GM21786 (cell line): ENCODE measurements around the gene DNLZ.

ENCODE experiments used
- ATAC-seq: cut with Tn5 transposase; IDR thresholded peaks from one replicate; pipeline ENCODE4 v1.9.1; 2021; ENCODE audit not compliant: unreplicated experiment

The DNLZ gene

DNA sequence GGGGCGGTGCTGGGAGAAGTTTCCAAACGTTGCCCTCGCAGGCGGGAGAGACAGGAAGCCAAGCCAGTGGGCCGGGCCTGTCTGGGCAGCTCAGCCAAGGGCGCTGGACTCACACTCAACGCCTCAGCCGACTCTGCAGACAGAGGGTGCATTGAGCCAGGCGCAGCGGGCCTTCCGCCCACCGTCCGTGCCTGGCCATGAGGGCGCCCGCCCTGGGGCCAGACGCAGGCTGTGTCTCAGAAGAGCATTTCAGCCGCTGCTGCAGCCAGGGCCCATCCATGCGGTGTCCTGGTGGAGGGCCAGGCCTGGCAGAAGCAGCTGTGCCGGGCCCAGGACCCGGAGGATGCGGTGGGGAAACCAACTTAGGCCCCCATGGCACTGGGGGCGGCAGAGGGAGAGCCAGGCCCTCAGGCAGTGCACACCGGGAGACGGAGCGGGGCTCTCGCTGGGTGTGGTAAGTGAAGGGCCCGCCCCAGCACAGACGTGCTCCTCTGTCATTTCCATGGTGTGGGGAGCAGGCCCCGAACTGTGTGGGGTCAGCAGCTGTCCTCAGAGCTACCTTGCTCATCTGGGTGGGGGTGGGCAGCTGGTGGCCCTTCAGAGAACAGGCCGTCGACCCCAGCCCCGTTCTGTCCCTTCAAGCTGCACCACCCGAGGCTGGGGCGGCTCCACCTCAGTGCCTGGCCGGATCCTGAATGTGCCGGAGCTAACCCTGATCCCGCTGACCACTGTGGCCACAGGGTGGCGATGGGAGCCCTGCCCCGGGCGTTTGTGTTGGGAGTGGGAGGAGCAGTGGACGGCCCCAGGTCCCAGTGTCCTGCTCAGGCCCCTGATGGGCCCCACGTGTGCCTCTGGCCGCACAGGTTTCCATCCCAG, 18.0 kb downstream of the DNLZ start:
- ATAC-seq, result no peak

DNA sequence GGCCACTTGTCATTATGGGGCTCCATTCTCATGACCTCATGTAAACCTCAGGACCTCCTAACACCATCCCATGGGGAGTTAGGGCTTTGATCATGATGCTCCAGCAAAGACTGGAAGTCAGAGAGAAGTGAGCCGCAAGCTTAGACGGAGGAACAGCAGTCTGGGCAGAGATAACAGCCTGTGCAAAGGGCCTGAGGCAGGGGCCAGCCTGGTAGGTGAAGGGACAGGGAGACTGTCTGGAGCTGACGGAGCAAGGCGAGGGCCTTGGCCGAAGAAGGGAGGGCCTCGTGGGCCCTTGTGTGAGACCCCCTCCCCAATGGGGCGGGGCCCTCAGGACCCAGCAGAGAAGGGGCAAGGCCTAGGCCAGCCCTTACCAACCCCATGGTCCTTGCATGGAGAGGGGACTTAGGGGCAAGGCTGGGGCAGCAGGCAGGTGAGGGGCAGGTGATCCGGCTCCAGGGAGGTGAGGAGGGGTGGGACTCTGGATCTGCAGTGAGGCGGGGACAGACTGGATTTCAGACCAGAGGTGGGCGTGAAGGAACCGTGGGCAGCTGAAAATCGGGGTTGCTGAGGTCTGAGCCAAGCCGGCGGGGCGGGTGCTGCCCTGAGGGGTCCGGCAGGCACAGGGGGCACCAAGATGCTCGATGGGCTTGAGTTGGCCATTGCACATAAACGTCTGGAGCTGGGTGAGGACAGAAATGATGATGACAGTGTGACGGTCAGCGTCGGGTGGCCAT, 18.8 kb downstream of the DNLZ start:
- no peak for ATAC-seq

GRCh38 chr9:136343884-136344269, 19.7 kb downstream of the DNLZ start:
- no peak for ATAC-seq

- no peak for ATAC-seq
These were observed 20.2 kb downstream of the DNLZ start for GRCh38 chr9:136343121-136343883.

DNA sequence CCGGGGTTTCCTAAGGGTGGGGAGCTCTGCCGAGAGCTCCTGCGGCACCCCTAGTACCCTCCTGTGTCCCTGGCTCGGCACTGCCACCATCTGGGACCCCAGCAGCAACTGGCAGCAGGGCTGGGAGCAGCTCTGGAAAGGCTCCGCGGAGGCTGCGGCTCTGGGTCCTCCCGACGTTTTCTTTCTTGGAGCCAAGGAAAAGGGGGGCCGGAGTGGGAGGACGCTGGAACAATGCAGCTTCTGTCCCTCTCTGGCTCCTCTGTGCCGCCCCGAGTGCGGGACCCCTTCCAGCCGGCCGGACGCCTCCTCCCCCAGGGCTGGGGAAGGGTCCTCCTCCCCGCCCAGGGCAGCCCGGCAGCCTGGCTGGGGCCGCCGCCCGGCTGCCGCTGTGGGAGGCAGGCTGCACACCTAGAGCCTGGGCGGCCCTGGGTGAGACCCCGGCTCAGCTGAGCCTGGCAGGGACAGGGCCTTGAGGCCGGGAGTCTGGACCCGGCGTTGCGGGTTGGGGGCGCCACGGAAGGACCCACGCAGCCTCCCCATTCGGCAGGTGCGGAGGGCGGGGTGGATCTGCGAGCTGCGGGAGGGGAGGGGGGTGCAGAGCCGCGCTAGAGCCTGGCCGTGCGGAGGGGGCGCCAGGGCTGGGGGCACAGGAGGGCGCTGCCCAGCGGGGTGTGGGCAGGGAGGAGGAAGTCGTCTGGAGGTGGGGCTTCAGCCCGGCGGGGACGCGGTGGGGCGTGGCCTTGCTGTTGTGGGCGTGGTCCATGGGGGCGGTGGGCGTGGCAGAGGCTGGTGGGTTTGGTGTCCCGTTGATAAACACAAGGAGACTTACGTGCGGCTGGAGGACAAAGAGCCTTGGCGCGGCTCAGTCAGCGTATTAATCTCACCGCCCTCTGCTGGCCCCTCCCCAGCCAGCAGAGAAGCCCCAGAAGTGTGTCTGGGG, 21.1 kb downstream of the DNLZ start:
- no peak for ATAC-seq

DNA sequence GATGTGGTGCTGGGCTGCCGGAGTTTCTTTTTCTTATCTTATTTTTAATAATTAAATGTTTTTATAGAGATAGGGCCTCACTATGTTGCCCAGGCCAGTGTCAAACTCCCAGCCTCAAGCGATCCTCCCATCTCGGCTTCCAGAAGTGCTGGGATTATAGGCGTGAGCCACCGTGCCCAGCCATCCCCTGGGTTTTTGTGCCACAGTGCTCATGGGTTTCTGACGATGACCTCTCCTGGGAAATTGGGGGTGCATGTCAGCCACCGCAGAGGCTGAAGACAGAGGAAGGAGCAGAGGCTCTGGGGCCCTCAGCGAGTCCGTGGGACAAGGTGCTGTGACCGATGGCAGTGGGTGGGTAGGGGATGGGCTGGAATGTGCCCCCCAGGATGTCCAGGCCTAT, 21.8 kb downstream of the DNLZ start:
- no peak for ATAC-seq

GRCh38 chr9:136341042-136341655, 22.4 kb downstream of the DNLZ start:
- no peak for ATAC-seq

DNA sequence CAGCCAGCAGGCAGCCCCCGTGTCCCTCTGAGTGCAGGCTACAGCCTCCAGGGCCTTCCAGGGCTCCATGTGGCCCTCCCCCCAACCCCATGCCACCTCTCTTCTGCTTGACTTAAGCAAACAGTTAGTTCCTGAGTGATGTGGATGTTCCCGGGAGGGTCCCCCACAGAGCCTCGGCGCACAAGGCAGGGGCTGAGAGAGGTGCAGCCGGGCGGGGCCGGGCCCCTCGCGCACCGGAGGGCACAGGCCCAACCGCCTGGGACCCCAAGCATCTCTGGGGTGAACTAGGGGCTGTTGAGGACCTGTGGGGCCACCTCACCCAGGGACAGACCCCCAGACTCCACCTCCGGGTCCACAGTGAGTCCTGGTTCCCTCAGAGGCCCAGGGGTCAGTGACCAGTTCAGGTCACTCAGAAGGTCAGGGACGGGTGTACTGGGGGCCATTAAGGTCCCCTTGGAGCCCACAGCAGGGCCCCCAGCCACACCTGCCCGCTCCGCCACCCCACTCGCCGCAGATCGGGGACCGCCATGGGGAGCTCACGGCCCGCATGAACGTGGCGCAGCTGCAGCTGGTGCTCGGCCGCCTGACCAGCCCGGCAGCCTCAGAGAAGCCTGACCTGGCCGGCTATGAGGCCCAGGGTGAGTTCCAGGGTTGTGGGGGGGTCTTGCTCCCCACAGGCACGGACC, 23.0 kb downstream of the DNLZ start:
- no peak for ATAC-seq

- no peak for ATAC-seq
These were observed 23.6 kb downstream of the DNLZ start for GRCh38 chr9:136339958-136340310.

DNA sequence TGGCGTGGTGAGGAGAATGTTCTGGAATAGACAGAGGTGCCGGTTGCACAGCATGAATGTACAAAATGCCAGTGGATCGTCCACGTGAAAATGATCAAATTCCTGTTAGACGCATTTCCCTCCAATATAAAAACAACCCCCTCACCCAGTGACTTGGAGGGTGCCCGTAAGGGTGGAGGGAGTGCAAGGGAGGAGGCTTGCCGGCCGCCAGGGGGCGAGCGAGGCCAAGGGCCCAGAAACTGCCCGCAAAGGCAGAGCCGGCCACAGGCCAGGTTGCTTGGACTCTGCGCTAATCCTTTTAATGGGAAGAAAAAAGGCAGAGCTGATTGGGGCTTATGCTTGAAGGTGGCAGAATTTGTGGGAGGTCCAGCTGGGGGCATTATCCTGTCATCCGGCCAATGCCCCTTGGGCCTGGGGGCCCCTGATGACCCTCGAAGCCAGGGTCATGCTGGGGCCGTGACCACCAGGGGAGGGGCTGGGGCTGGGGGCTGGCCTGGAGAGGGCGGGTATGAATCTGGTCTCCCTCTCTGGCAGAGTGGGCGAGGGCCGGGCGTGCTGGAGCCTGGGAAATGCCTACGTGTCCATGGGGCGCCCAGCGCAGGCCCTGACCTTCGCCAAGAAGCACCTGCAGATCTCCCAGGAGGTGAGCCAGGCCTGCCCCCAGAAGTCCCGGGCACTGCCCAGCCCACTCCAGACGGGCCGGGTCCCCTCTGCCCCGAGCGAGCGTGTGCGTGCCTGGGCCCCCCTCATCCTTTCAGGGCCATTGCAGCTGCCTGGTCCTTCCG, 24.2 kb downstream of the DNLZ start:
- no peak for ATAC-seq

GRCh38 chr9:136338511-136338910, 25.0 kb downstream of the DNLZ start:
- ATAC-seq, result no peak

- ATAC-seq, result no peak
These were observed 25.8 kb downstream of the DNLZ start for GRCh38 chr9:136337416-136338395.

GRCh38 chr9:136336881-136337280, 26.7 kb downstream of the DNLZ start:
- no peak for ATAC-seq

DNA sequence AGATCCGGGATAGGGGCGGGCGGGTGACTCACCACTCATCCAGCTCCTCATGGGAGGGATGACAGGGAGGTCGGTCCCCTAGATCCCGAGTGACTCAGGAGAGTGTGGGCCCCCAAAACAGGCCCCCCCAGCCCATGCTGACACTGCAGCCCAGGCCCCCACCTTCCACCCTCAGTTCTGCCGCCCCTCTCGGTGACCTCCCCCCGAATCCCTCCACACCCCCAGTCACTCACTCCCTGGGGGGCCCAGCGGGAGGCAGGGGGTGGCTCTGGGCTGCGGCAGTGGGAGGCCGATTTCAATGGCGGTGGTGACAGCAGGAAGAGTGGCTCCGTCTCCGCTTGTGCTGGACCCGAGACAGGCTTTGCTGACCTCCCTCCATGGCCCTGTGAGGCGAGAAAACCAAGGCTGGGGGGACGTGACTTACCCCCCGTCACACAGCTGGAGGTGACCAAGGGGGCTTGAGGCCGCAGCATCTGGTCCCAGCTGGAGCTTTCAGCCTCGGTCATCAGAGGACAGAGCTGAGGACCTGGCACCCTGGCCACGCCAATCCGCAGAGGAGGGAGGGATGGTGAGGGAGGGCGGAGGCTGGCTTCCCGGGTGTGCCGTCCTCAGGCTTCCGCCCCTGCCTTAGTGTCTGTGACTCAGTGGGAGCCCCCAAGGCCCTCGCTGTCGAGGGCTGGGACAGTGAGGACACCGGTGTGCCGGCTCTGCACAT, 27.2 kb downstream of the DNLZ start:
- ATAC-seq, result no peak

- ATAC-seq, result no peak
These were observed 28.0 kb downstream of the DNLZ start for GRCh38 chr9:136335296-136336155.

DNA sequence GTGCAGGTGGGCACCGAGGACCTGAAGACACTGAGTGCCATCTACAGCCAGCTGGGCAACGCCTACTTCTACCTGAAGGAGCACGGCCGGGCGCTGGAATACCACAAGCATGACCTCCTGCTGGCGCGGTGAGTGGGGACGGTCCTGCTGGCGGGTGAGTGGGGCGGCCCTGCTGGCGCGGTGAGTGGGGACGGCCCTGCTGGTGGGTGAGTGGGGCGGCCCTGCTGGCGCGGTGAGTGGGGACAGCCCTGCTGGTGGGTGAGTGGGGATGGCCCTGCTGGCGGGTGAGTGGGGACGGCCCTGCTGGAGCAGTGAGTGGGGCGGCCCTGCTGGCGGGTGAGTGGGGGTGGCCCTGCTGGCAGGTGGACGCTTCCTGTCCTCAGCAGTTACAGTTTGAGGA, 29.0 kb downstream of the DNLZ start:
- ATAC-seq, result no peak
